Gastrocnemius medialis (tissue), 4 donors: Measurements from ENCODE around the gene PIEZO1.

Experiments used
- POLR2A ChIP-seq, 2 donors: fragments of 450-650 bp; IDR thresholded peaks; one replicate each; pipeline ENCODE4 v1.6.1; 2017; ENCODE audit warnings: antibody characterized with exemption in 2 of 2, mild to moderate bottlenecking in 2 of 2, moderate library complexity in 2 of 2
- TF ChIP-seq, protein P1 (sequence below), 5 experiments: fragments of 450-650 bp in 3 of 5; fragments of 200-600 bp in 2 of 5; sonication (generic) in 2 of 5; IDR thresholded peaks in 4 of 5; conservative IDR thresholded peaks in 1 of 5; 1 replicate in 4 of 5; 2 replicates in 1 of 5; pipeline ENCODE4 v1.5.1; 2016 to 2019; ENCODE audit warnings: antibody characterized with exemption in 5 of 5, mild to moderate bottlenecking in 3 of 5, moderate library complexity in 3 of 5

DNA sequence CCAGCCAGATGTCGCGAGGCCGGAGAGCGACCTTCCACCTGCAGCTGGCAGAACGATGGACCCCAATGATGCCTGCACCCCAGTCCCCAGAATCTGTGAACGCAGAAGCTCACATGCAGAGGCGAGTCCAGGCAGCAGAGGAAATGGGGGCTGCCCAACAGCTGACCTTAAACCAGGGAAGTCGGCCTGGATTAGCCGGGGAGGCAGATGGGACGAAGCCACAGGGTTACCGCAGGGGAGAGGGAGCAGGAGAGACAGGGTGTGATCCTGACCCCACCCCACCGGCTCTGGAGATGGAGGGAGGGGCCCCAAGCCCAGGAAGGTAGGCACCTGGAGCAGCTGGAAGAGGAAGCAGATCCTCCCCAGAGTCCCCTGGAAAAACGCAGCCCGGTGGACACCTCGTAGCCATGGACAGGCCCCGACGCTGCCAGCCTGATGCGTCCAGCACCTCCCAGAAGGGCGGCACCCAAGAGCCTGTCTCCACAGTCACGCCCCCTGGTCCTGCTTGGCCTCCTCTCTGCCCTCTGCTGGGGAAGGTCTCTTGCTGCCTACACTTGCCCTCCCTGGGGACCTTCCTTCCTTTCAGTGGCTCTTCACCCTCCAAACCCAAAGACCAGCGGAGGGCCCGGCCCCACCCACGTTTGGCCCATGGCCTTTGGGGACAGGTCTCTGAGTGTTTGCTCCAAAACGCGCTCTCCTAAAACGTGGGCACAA is 37.3 kb downstream of the PIEZO1 start:
- TF ChIP-seq, protein P1, sequence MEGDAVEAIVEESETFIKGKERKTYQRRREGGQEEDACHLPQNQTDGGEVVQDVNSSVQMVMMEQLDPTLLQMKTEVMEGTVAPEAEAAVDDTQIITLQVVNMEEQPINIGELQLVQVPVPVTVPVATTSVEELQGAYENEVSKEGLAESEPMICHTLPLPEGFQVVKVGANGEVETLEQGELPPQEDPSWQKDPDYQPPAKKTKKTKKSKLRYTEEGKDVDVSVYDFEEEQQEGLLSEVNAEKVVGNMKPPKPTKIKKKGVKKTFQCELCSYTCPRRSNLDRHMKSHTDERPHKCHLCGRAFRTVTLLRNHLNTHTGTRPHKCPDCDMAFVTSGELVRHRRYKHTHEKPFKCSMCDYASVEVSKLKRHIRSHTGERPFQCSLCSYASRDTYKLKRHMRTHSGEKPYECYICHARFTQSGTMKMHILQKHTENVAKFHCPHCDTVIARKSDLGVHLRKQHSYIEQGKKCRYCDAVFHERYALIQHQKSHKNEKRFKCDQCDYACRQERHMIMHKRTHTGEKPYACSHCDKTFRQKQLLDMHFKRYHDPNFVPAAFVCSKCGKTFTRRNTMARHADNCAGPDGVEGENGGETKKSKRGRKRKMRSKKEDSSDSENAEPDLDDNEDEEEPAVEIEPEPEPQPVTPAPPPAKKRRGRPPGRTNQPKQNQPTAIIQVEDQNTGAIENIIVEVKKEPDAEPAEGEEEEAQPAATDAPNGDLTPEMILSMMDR (IDR thresholded peaks at IDR 0.05 in 4 of 5, conservative IDR thresholded peaks at IDR 0.05 in 1 of 5), result peak in 1 of 5 experiments; percentile 16
- no peak for TF ChIP-seq POLR2A (IDR thresholded peaks at IDR 0.05)
